NCI-H446 treated with DMSO at 0.1 percent for 48 hours (cell line): Measurements from ENCODE around the gene SHC3.
A peak's percentile ranks its signal among the peaks of the same experiment; 100 is the strongest.

Experiments
- DNase-seq: peaks from one replicate; lab custom pipeline; 2025; lab: John Stamatoyannopoulos, UW

Gene SHC3

GRCh38 chr9:89052470-89053097 lies 126.0 kb downstream of the SHC3 start:
- DNase-seq = peak; percentile 27

GRCh38 chr9:89051421-89052025 lies 127.1 kb downstream of the SHC3 start:
- DNase-seq = peak; percentile 26

- no peak for DNase-seq
These were observed 129.0 kb downstream of the SHC3 start for GRCh38 chr9:89049646-89050045.

- DNase-seq = no peak
These were observed 130.0 kb downstream of the SHC3 start for GRCh38 chr9:89048616-89049015.

GRCh38 chr9:89047667-89048066 lies 131.0 kb downstream of the SHC3 start:
- DNase-seq = no peak

GRCh38 chr9:89046832-89047231 lies 131.8 kb downstream of the SHC3 start:
- DNase-seq = no peak

GRCh38 chr9:89044881-89045280 lies 133.7 kb downstream of the SHC3 start:
- no peak for DNase-seq

GRCh38 chr9:89044104-89044503 lies 134.5 kb downstream of the SHC3 start:
- no peak for DNase-seq

GRCh38 chr9:89042984-89043383 lies 135.6 kb downstream of the SHC3 start:
- DNase-seq = no peak

GRCh38 chr9:89039664-89040063 lies 139.0 kb downstream of the SHC3 start:
- no peak for DNase-seq

GRCh38 chr9:89039104-89039465 lies 139.5 kb downstream of the SHC3 start:
- no peak for DNase-seq

GRCh38 chr9:89038382-89039103 lies 140.1 kb downstream of the SHC3 start:
- peak; percentile 70 for DNase-seq

GRCh38 chr9:89037891-89038290 lies 140.7 kb downstream of the SHC3 start:
- DNase-seq = no peak

GRCh38 chr9:89037346-89037745 lies 141.3 kb downstream of the SHC3 start:
- DNase-seq = no peak

- no peak for DNase-seq
These were observed 141.7 kb downstream of the SHC3 start for GRCh38 chr9:89036891-89037290.

GRCh38 chr9:89036383-89036782 lies 142.2 kb downstream of the SHC3 start:
- no peak for DNase-seq

- no peak for DNase-seq
These were observed 146.0 kb downstream of the SHC3 start for GRCh38 chr9:89032661-89033060.

- DNase-seq = no peak
These were observed 146.4 kb downstream of the SHC3 start for GRCh38 chr9:89032173-89032572.

- no peak for DNase-seq
These were observed 148.8 kb downstream of the SHC3 start for GRCh38 chr9:89029788-89030187.

GRCh38 chr9:89026876-89027275 lies 151.7 kb downstream of the SHC3 start:
- DNase-seq = no peak

- DNase-seq = no peak
These were observed 153.1 kb downstream of the SHC3 start for GRCh38 chr9:89025553-89025952.

GRCh38 chr9:89024727-89025126 lies 153.9 kb downstream of the SHC3 start:
- no peak for DNase-seq

GRCh38 chr9:89023740-89024139 lies 154.9 kb downstream of the SHC3 start:
- no peak for DNase-seq

- DNase-seq = no peak
These were observed 155.7 kb downstream of the SHC3 start for GRCh38 chr9:89022902-89023301.
